HCT116 (cell line): Measurements from ENCODE around the gene MICAL3. TPM values are rescaled to one million over a fixed set of nuclear protein-coding genes. Genes with fewer than 3 reads are reported as not detected.
"Not testable (repeated sequence)": the region's sequence is repeated elsewhere in the genome, so short reads cannot be mapped to it uniquely, and the experiment has no call there.

Experiments used
- ATAC-seq: fragments of 200-7000 bp; cut with Tn5 transposase; 2 replicates; pipeline ENCODE4 v1.9.1; 2020; ENCODE audit warnings: mild to moderate bottlenecking, moderate library complexity
- BruUV-seq: library from RNA; stranded (reverse); fragments of 400-500 nt; replicated peaks from 2 replicates; lab custom pipeline; 2021; lab: Mats Ljungman, UMichigan
- CTCF ChIA-PET: fragments of 300-600 bp; sonication (Branson Sonifier 250); formaldehyde crosslinking; loops from one replicate; lab custom pipeline; 2021; ENCODE audit warnings: antibody characterized with exemption; lab: Charles Lee
- POLR2A ChIA-PET: fragments of 300-600, 350-600 bp; sonication (Branson Sonifier 250); formaldehyde crosslinking; loops from one replicate; lab custom pipeline; 2021; ENCODE audit warnings: antibody characterized with exemption; lab: Charles Lee
- RAD21 ChIA-PET, 2 experiments: fragments of 300-600 bp; sonication (Branson Sonifier 250); formaldehyde crosslinking; loops; one replicate each; lab custom pipeline; 2023; ENCODE audit warnings: low total read pairs in 2 of 2; ENCODE audit not compliant: uncharacterized antibody in 2 of 2, unreplicated experiment in 2 of 2, low non-redundant PET in 1 of 2; lab: Charles Lee
- DNase-seq: peaks from one replicate; pipeline ENCODE4 v3.0.0-alpha.2; 2010; ENCODE audit warnings: low read depth, low spot score
- H2AFZ ChIP-seq: fragments of 200-600 bp; shearing (Covaris generic), sonication (generic); 2 replicates; pipeline ENCODE4 v1.6.1; 2017; ENCODE audit warnings: low read depth, mixed run types, mixed read lengths, antibody characterized with exemption, low read length; ENCODE audit not compliant: poor library complexity, severe bottlenecking
- H3K27ac ChIP-seq: 2 replicates; pipeline ENCODE4 v1.5.1; 2012; ENCODE audit warnings: low read depth, low read length
- H3K27me3 ChIP-seq: fragments of 200-600 bp; sonication (generic); 2 replicates; pipeline ENCODE4 v1.6.1; 2016; ENCODE audit warnings: mixed run types, low read length, mixed read lengths; ENCODE audit not compliant: insufficient read depth
- H3K36me3 ChIP-seq, 2 experiments: fragments of 200-500 bp in 1 of 2; fragments of 200-600 bp in 1 of 2; sonication (Bioruptor generic) in 1 of 2; sonication (generic) in 1 of 2; 2 replicates each; pipeline versions ENCODE4 v1.5.1 to v1.6.1; 2014 to 2016; ENCODE audit warnings: low read length in 2 of 2, inconsistent platforms in 1 of 2, mixed read lengths in 1 of 2, mixed run types in 1 of 2; ENCODE audit not compliant: insufficient read depth in 2 of 2, control insufficient read depth in 1 of 2
- H3K4me1 ChIP-seq, 2 experiments: fragments of 200-600 bp in 1 of 2; sonication (generic) in 1 of 2; 2 replicates each; pipeline versions ENCODE4 v1.5.1 to v1.6.1; 2012 to 2017; ENCODE audit warnings: low read length in 2 of 2, inconsistent platforms in 1 of 2, mild to moderate bottlenecking in 1 of 2, mixed read lengths in 1 of 2, mixed run types in 1 of 2, moderate library complexity in 1 of 2; ENCODE audit not compliant: insufficient read depth in 2 of 2, control insufficient read depth in 1 of 2
- H3K4me2 ChIP-seq: fragments of 200-600 bp; sonication (generic); 2 replicates; pipeline ENCODE4 v1.6.1; 2017; ENCODE audit warnings: mixed run types, low read length, mixed read lengths
- H3K4me3 ChIP-seq, 2 experiments: fragments of 200-600 bp in 1 of 2; sonication (generic) in 1 of 2; replicated peaks in 1 of 2; 2 replicates each; pipeline ENCODE4 v1.5.1; 2011 to 2016; ENCODE audit warnings: low read length in 2 of 2, control low read depth in 1 of 2, low read depth in 1 of 2, mild to moderate bottlenecking in 1 of 2, mixed read lengths in 1 of 2, mixed run types in 1 of 2
- H3K79me2 ChIP-seq: fragments of 200-600 bp; sonication (generic); 2 replicates; pipeline ENCODE4 v1.6.1; 2017; ENCODE audit warnings: mild to moderate bottlenecking, mixed run types, low read length, moderate library complexity, mixed read lengths; ENCODE audit not compliant: insufficient read depth
- H3K9ac ChIP-seq: fragments of 200-600 bp; sonication (generic); 2 replicates; pipeline ENCODE4 v1.6.1; 2016; ENCODE audit warnings: low read length, mixed read lengths
- H3K9me2 ChIP-seq: fragments of 200-600 bp; sonication (generic), shearing (Covaris generic); 2 replicates; pipeline ENCODE4 v1.6.1; 2017; ENCODE audit warnings: mixed run types, mild to moderate bottlenecking, moderate library complexity; ENCODE audit not compliant: insufficient read depth
- H3K9me3 ChIP-seq, 2 experiments: fragments of 200-500 bp in 1 of 2; fragments of 200-600 bp in 1 of 2; sonication (Bioruptor generic) in 1 of 2; sonication (generic) in 1 of 2; 2 replicates each; pipeline ENCODE4 v1.6.1; 2014 to 2017; ENCODE audit warnings: low read length in 2 of 2, mixed read lengths in 2 of 2, inconsistent platforms in 1 of 2, low read depth in 1 of 2, mild to moderate bottlenecking in 1 of 2, mixed run types in 1 of 2, moderate library complexity in 1 of 2; ENCODE audit not compliant: control insufficient read depth in 1 of 2, insufficient read depth in 1 of 2
- H4K20me1 ChIP-seq: fragments of 200-600 bp; sonication (generic), shearing (Covaris generic); 2 replicates; pipeline ENCODE4 v1.6.1; 2017; ENCODE audit warnings: mixed run types, mild to moderate bottlenecking, moderate library complexity; ENCODE audit not compliant: insufficient read depth
- CEBPB ChIP-seq: IDR thresholded peaks from 2 replicates; pipeline ENCODE4 v1.6.1; 2012; ENCODE audit warnings: low read depth
- intact Hi-C: fragments of 100-400 bp; cut with micrococcal nuclease; formaldehyde crosslinking; loops from 2 replicates; pipeline ENCODE4 v1.10.0; 2022
- total RNA-seq: library from RNA; stranded (reverse); gene quantifications from one replicate; pipeline ENCODE4 v1.2.1, GENCODE V29; 2021; ENCODE audit not compliant: unreplicated experiment
- TF ChIP-seq, protein P1 (sequence below): IDR thresholded peaks from 2 replicates; pipeline ENCODE4 v1.6.1; 2012

The MICAL3 gene
- total RNA-seq, 1 experiment from 2014 or later = 30.8 TPM

DNA sequence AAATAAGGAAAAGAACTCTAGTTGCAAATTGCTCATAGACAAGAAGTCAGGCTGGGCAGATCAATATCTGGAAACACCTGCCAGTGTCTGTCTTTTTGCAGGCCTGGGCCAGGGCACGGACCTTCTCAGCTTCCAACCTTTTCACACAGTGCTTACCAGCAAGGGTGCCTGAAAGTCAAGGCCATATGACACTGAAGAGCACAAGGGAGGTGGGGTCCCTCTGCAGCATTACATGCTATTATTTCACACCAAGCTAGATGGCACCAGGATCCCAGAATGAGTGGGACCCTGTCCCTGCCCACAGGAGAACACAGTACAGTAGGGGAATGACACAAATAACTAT is 47.6 kb upstream of the MICAL3 start:
- intact Hi-C loops = no loop called here
- Histone ChIP-seq H3K27ac (no peak overlapping the region), H3K4me1 (peaks cover 7 to 9% of the 10 kb centered on the region in 2 experiments; a peak in 3 of 4 replicates), H3K9ac (no peak overlapping the region), H3K9me3 (no peaks in the 10 kb centered on the region), H3K9me2 (no peaks in the 10 kb centered on the region), H3K36me3 (no peaks in the 10 kb centered on the region), H3K27me3 (no peaks in the 10 kb centered on the region; the same call in 1 of the 2 replicates), H3K4me2 (no peak overlapping the region), H3K79me2 (no peaks in the 10 kb centered on the region), H4K20me1 (no peaks in the 10 kb centered on the region), H2AFZ (no peak overlapping the region), H3K4me3 (no peak overlapping the region)
- ATAC-seq = no peak
- no TSS peak for BruUV-seq
- no peak for DNase-seq
- TF ChIP-seq, protein P1, sequence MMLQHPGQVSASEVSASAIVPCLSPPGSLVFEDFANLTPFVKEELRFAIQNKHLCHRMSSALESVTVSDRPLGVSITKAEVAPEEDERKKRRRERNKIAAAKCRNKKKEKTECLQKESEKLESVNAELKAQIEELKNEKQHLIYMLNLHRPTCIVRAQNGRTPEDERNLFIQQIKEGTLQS = no peak
- no peak for TF ChIP-seq CEBPB
- ChIA-PET CTCF (interaction anchor here (0.7 to 1.5 kb wide), 2 partner anchors 15 to 330 kb away, joined by 3 to 5 read pairs; no protein-coding TSS in a partner anchor), RAD21 (no interaction called here), POLR2A (no interaction called here)

DNA sequence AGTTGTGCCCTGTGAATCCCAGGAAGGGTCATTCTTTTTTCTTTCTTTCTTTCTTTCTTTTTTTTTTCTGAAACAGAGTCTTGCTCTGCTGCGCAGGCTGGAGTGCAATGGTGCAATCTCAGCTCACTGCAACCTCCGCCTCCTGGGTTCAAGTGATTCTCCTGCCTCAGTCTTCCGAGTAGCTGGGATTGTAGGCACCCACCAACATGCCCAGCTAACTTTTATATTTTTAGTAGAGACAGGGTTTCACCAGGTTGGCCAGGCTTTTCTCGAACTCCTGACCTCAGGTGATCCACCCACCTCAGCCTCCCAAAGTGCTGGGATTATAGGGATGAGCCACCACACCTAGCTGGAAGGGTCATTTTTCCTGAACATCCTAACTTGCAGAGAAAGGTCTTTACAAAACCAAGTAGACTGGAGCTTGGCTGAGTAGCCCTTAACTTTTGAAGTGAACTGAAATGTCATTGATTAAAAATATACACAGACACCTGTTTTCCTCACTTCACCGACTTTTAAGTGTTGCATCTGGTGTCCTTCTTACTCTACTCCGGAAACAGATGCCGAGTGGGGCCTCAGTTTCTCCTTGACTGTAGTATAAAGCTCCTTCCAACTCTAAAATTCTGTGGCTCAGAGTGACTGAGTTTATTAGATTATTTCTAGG is 47.1 kb upstream of the MICAL3 start:
- ATAC-seq, H3K4me2 ChIP-seq, H3K27me3 ChIP-seq, H3K4me1 ChIP-seq, DNase-seq, H3K9me2 ChIP-seq, H4K20me1 ChIP-seq, H2AFZ ChIP-seq, H3K36me3 ChIP-seq, POLR2A ChIA-PET, BruUV-seq, H3K79me2 ChIP-seq, H3K4me3 ChIP-seq, H3K9ac ChIP-seq, intact Hi-C loops, H3K27ac ChIP-seq, H3K9me3 ChIP-seq, RAD21 ChIA-PET: not testable (repeated sequence)
- CTCF ChIA-PET = interaction anchor here (0.7 to 1.5 kb wide), 2 partner anchors 14 to 329 kb away, joined by 3 to 5 read pairs; no protein-coding TSS in a partner anchor
